B cell (primary cell): Measurements from ENCODE around the gene IST1. TPM values are rescaled to one million over a fixed set of nuclear protein-coding genes. Genes with fewer than 3 reads are reported as not detected.

Source experiments
- ATAC-seq: fragments of 200-7000 bp; cut with Tn5 transposase; one replicate; pipeline ENCODE4 v1.10.0; 2021; ENCODE audit warnings: low read depth, mild to moderate bottlenecking, moderate number of reproducible peaks, moderate library complexity
- CTCF ChIA-PET: fragments of 350-600 bp; sonication (Branson Sonifier 250); formaldehyde crosslinking; loops from one replicate; lab custom pipeline; 2021; ENCODE audit warnings: antibody characterized with exemption, inconsistent platforms; lab: Charles Lee
- POLR2A ChIA-PET: fragments of 350-600 bp; sonication (Branson Sonifier 250); formaldehyde crosslinking; loops from one replicate; lab custom pipeline; 2021; ENCODE audit warnings: antibody characterized with exemption; lab: Charles Lee
- DNase-seq: peaks from one replicate; pipeline ENCODE4 v3.0.0; 2013
- H2AFZ ChIP-seq: 2 replicates; pipeline ENCODE4 v1.6.1; 2012; ENCODE audit warnings: mild to moderate bottlenecking, low read depth, low read length; ENCODE audit not compliant: insufficient read depth, poor library complexity, severe bottlenecking
- H3K27ac ChIP-seq, 2 donors: 1 replicate in 1 of 2; 2 replicates in 1 of 2; pipeline ENCODE4 v1.5.1; 2012 to 2013; ENCODE audit warnings: low read length in 2 of 2, mild to moderate bottlenecking in 2 of 2, moderate library complexity in 1 of 2
- H3K27me3 ChIP-seq, 4 experiments: fragments of 200-600 bp in 1 of 4; sonication (generic) in 1 of 4; replicated peaks in 1 of 4; 1 replicate in 2 of 4; 2 replicates in 2 of 4; pipeline versions ENCODE4 v1.6.1 to v1.7.0; 2013 to 2016; ENCODE audit warnings: low read length in 3 of 4, mild to moderate bottlenecking in 2 of 4, mixed read lengths in 1 of 4, moderate library complexity in 1 of 4; ENCODE audit not compliant: insufficient read depth in 4 of 4, control insufficient read depth in 3 of 4; ENCODE audit errors: control extremely low read depth in 1 of 4
- H3K36me3 ChIP-seq, 2 experiments: replicated peaks in 1 of 2; 1 replicate in 1 of 2; 2 replicates in 1 of 2; pipeline versions ENCODE4 v1.6.1 to v1.7.1; 2013; ENCODE audit warnings: low read length in 1 of 2; ENCODE audit not compliant: insufficient read depth in 2 of 2, control insufficient read depth in 1 of 2; ENCODE audit errors: control extremely low read depth in 1 of 2, extremely low read depth in 1 of 2
- H3K4me1 ChIP-seq, 2 donors: fragments of 200-600 bp in 1 of 2; sonication (generic) in 1 of 2; 1 replicate in 1 of 2; 2 replicates in 1 of 2; pipeline versions ENCODE4 v1.5.1 to v1.6.1; 2013 to 2017; ENCODE audit warnings: low read length in 2 of 2; ENCODE audit not compliant: control insufficient read depth in 2 of 2, insufficient read depth in 2 of 2
- H3K4me2 ChIP-seq: replicated peaks from 2 replicates; pipeline ENCODE3; 2012; ENCODE audit warnings: mild to moderate bottlenecking, low read depth, low read length; ENCODE audit not compliant: poor library complexity, severe bottlenecking
- H3K4me3 ChIP-seq, 5 experiments: fragments of 200-600 bp in 1 of 5; sonication (generic) in 1 of 5; 1 replicate in 3 of 5; 2 replicates in 2 of 5; pipeline versions ENCODE4 v1.5.1 to v1.7.0; 2011 to 2016; ENCODE audit warnings: low read length in 4 of 5, mild to moderate bottlenecking in 4 of 5, low read depth in 2 of 5, control low read depth in 1 of 5, moderate library complexity in 1 of 5; ENCODE audit not compliant: insufficient read depth in 1 of 5; ENCODE audit errors: control extremely low read depth in 1 of 5, extremely low read depth in 1 of 5
- H3K79me2 ChIP-seq: fragments of 200-600 bp; sonication (generic); one replicate; pipeline ENCODE4 v1.6.0; 2016; ENCODE audit warnings: low read length; ENCODE audit not compliant: control insufficient read depth, insufficient read depth
- H3K9ac ChIP-seq: fragments of 200-600 bp; sonication (generic); 2 replicates; pipeline ENCODE4 v1.6.1; 2017; ENCODE audit warnings: mild to moderate bottlenecking, low read length, moderate library complexity
- H3K9me3 ChIP-seq, 3 donors: one replicate each; pipeline versions ENCODE4 v1.6.1 to v1.7.1; 2013; ENCODE audit warnings: low read length in 2 of 3; ENCODE audit not compliant: control insufficient read depth in 2 of 3, insufficient read depth in 1 of 3; ENCODE audit errors: control extremely low read depth in 1 of 3
- H4K20me1 ChIP-seq: 2 replicates; pipeline ENCODE4 v1.6.0; 2012; ENCODE audit warnings: mild to moderate bottlenecking, low read length; ENCODE audit not compliant: insufficient read depth, control insufficient read depth, poor library complexity, severe bottlenecking
- H3K27ac Mint-ChIP-seq: one replicate; pipeline ENCODE4 v1.8.0; 2021; ENCODE audit warnings: mixed read lengths
- H3K27me3 Mint-ChIP-seq: one replicate; pipeline ENCODE4 v1.8.0; 2021; ENCODE audit warnings: mixed read lengths
- H3K4me1 Mint-ChIP-seq: one replicate; pipeline ENCODE4 v1.8.0; 2021; ENCODE audit warnings: mixed read lengths
- H3K4me3 Mint-ChIP-seq: one replicate; pipeline ENCODE4 v1.8.0; 2021; ENCODE audit warnings: mixed read lengths
- H3K9me3 Mint-ChIP-seq: one replicate; pipeline ENCODE4 v1.8.0; 2022; ENCODE audit warnings: mixed read lengths; ENCODE audit not compliant: insufficient read depth
- EZH2 ChIP-seq: IDR thresholded peaks from 2 replicates; pipeline ENCODE4 v1.6.1; 2012; ENCODE audit warnings: borderline replicate concordance, low read depth, mild to moderate bottlenecking, moderate library complexity, low read length; ENCODE audit not compliant: insufficient read depth, poor library complexity, severe bottlenecking
- WGBS: methylation state at CpG from one replicate; pipeline ENCODE4 v1.1.5; 2013; ENCODE audit warnings: missing lambda C conversion rate; ENCODE audit not compliant: insufficient coverage; 5-methylcytosine and 5-hydroxymethylcytosine counted together
- intact Hi-C: fragments of 100-400 bp; cut with micrococcal nuclease; formaldehyde crosslinking; loops from one replicate; pipeline ENCODE4 v1.10.0; 2022
- polyA plus RNA-seq: library from polyadenylated mRNA; depleted of rRNA; stranded (reverse); fragments of >200 nt; gene quantifications from 2 replicates; pipeline ENCODE4 v1.2.3, GENCODE V29; 2012
- total RNA-seq, 2 donors: library from RNA; stranded (reverse); fragments of 120-200 nt in 1 of 2; gene quantifications; 1 replicate in 1 of 2; 2 replicates in 1 of 2; pipeline versions ENCODE4 v1.2.3 to v1.2.4, GENCODE V29; 2013 to 2022
- TF ChIP-seq, protein P1 (sequence below): fragments of 200-600 bp; IDR thresholded peaks from one replicate; pipeline ENCODE4 v1.8.0; 2022; ENCODE audit warnings: antibody characterized with exemption, mild to moderate bottlenecking

The IST1 gene
- total and polyA plus RNA-seq, 2 donors (not counting 1 experiment from before 2014, with no cell fraction given) = 182 to 268 TPM

GRCh38 chr16:71895679-71896365 is 491 bp downstream of the IST1 start:
- H3K36me3 ChIP-seq = no peaks in the 10 kb centered on the region
- POLR2A ChIA-PET = interaction anchor here (0.6 to 4.9 kb wide), 4 partner anchors 12 to 331 kb away, joined by 3 to 37 read pairs (median 18); partner anchors contain the start of genes AP1G1 and ZNF821
- Mint-ChIP-seq H3K4me1 (peaks cover 28% of the 10 kb centered on the region), H3K4me3 (peak overlapping the region; percentile 97), H3K9me3 (no peaks in the 10 kb centered on the region), H3K27ac (peak overlapping the region; percentile 98), H3K27me3 (no peaks in the 10 kb centered on the region)
- TF ChIP-seq EZH2 = no peak
- TF ChIP-seq, protein P1, sequence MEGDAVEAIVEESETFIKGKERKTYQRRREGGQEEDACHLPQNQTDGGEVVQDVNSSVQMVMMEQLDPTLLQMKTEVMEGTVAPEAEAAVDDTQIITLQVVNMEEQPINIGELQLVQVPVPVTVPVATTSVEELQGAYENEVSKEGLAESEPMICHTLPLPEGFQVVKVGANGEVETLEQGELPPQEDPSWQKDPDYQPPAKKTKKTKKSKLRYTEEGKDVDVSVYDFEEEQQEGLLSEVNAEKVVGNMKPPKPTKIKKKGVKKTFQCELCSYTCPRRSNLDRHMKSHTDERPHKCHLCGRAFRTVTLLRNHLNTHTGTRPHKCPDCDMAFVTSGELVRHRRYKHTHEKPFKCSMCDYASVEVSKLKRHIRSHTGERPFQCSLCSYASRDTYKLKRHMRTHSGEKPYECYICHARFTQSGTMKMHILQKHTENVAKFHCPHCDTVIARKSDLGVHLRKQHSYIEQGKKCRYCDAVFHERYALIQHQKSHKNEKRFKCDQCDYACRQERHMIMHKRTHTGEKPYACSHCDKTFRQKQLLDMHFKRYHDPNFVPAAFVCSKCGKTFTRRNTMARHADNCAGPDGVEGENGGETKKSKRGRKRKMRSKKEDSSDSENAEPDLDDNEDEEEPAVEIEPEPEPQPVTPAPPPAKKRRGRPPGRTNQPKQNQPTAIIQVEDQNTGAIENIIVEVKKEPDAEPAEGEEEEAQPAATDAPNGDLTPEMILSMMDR = no peak
- peak overlapping the region; percentile 90 for H3K4me2 ChIP-seq
- 0% methylated on average over 41 of the region's 44 CpGs for WGBS
- H3K4me1 ChIP-seq = peaks cover 19 to 45% of the 10 kb centered on the region in 2 donors
- ATAC-seq (peak; percentile 29), DNase-seq (no peak)
- H2AFZ ChIP-seq = peak overlapping the region; percentile 83
- CTCF ChIA-PET = interaction anchor here (2.1 to 8.1 kb wide), 2 partner anchors 12 to 87 kb away, joined by 6 to 69 read pairs; partner anchors contain the start of genes AP1G1 and ZNF821
- peaks cover 70% of the 10 kb centered on the region for H3K79me2 ChIP-seq
- peak overlapping the region; percentile 96 for H3K9ac ChIP-seq
- H3K27ac ChIP-seq = peak overlapping the region; percentile 83 to 88
- H3K4me3 ChIP-seq = peak overlapping the region; percentile 85 to 100 (median 99)
- H4K20me1 ChIP-seq = peaks cover 32% of the 10 kb centered on the region
- intact Hi-C loops = loop anchor here (1.0 to 5.0 kb wide), 9 partner anchors 12 to 334 kb away; partner anchors contain the start of genes DHODH, DHX38, PHLPP2 and TXNL4B
- H3K27me3 ChIP-seq = no peaks in the 10 kb centered on the region
- no peaks in the 10 kb centered on the region for H3K9me3 ChIP-seq
